GM12892 (cell line): ENCODE data around the gene GRB2.

ENCODE experiments used
- POLR2A ChIP-seq: IDR thresholded peaks from 2 replicates; pipeline ENCODE4 v1.6.1; 2011; ENCODE audit warnings: low read depth, low read length, control low read depth
- POLR2AphosphoS5 ChIP-seq: IDR thresholded peaks from 2 replicates; pipeline ENCODE4 v1.6.1; 2011; ENCODE audit warnings: low read depth, low read length, control low read depth
- TAF1 ChIP-seq: IDR thresholded peaks from 2 replicates; pipeline ENCODE4 v1.6.1; 2011; ENCODE audit warnings: low read depth, mild to moderate bottlenecking, control low read depth, low read length, borderline replicate concordance

DNA sequence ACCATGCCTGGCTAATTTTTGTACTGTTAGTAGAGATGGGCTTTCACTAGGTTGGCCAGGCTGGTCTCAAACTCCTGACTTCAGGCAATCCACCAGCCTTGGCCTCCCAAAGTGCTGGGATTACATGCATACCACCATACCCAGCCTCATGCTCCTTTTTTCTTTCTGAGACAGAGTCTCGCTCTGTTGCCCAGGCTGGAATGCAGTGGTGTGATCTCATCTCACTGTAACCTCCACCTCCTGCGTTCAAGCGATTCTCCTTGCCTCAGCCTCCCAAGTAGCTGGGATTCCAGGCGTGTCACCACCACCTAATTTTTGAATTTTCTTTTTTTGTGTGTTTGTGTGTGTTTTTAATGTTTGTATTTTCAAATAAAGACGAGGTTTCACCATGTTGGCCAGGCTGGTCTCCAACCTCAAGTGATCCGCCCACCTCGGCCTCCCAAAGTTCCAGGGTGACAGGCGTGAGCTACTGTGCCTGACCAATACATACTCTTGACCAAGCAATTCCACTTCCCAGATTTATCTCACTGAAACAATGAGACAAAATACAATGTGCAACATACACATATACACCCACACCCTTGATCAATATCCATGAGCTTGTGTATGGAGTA lies 5.0 kb downstream of the GRB2 start:
- TF ChIP-seq POLR2A (no peak), POLR2AphosphoS5 (no peak), TAF1 (no peak)
